Measurements from ENCODE around the gene MYO3B.

The MYO3B gene

GRCh38 chr2:170323743-170324142 lies 145.8 kb downstream of the MYO3B start:
- TF ChIP-seq ZNF624 (tag by site-specific recombination; IDR thresholded peaks at IDR 0.05): no peak
- H3K9me3 ChIP-seq (ENCODE audit: control insufficient read depth, insufficient read depth, low read depth, low read length): no peaks in the 10 kb centered on the region
- POLR2A ChIA-PET: no interaction called here
- CTCF ChIA-PET: interaction anchor here (0.6 to 4.1 kb wide), 27 partner anchors 9 to 549 kb away, joined by 3 to 41 read pairs (median 4); partner anchors contain the start of gene GAD1
- no peak overlapping the region for H3K4me3 ChIP-seq (ENCODE audit: low read depth, low read length)
- H3K36me3 ChIP-seq (ENCODE audit: control insufficient read depth in 2 of 2, insufficient read depth in 1 of 2, low read length in 2 of 2): no peaks in the 10 kb centered on the region
- H3K27ac ChIP-seq (ENCODE audit: extremely low read depth, low read depth, low read length): no peak overlapping the region
- H3K4me1 ChIP-seq (ENCODE audit: control insufficient read depth, insufficient read depth, low read length): no peaks in the 10 kb centered on the region

DNA sequence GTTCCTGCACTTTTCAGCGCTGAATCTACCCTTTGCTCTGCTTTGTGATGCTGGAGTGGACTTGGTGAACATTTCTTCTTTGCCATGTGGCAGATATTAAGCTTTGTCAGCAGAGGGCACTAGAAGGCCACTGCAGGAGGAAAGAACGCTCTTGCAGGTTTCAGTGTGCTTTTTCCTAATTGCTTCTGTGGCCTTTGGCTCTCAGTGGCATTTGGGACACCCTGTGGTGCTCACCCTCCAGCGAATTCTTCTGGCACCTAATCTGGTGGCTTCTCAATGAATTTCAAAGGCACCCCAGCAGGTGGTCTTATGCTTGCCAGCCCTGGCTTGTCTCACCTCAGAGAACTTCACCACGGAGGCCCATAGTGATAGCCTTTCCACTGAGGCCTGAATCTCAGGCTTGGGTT lies 146.7 kb downstream of the MYO3B start:
- Histone ChIP-seq H3K36me3 (ENCODE audit: control insufficient read depth in 2 of 2, insufficient read depth in 1 of 2, low read length in 2 of 2) (no peaks in the 10 kb centered on the region), H3K4me1 (ENCODE audit: control insufficient read depth, insufficient read depth, low read length) (no peaks in the 10 kb centered on the region), H3K27ac (ENCODE audit: extremely low read depth, low read depth, low read length) (no peak overlapping the region), H3K9me3 (ENCODE audit: control insufficient read depth, insufficient read depth, low read depth, low read length) (no peaks in the 10 kb centered on the region), H3K4me3 (ENCODE audit: low read depth, low read length) (no peak overlapping the region)
- POLR2A ChIA-PET: interaction anchor here (0.5 kb wide), 1 partner anchor 68 kb away, joined by 5 read pairs; no protein-coding TSS in a partner anchor
- CTCF ChIA-PET: interaction anchor here (0.6 to 4.1 kb wide), 32 partner anchors 9 to 837 kb away, joined by 3 to 41 read pairs (median 4); no protein-coding TSS in a partner anchor
- TF ChIP-seq IKZF3 (tag by site-specific recombination; IDR thresholded peaks at IDR 0.05) (peak; percentile 80), GLIS2 (tag by site-specific recombination; IDR thresholded peaks at IDR 0.05) (no peak), ZIC2 (tag by site-specific recombination; IDR thresholded peaks at IDR 0.05) (peak; percentile 90), ZNF660 (tag by site-specific recombination; IDR thresholded peaks at IDR 0.05) (peak; percentile 69; the same call in 1 of the 2 replicates), ZNF155 (tag by site-specific recombination; IDR thresholded peaks at IDR 0.05) (no peak), ZBTB8A (tag by site-specific recombination; IDR thresholded peaks at IDR 0.05) (0 out of 2 replicates have a peak, but pooled peaks have one; percentile 18), ZBTB6 (tag by site-specific recombination; IDR thresholded peaks at IDR 0.05) (no peak), HOXD13 (CRISPR knock-in tag; IDR thresholded peaks at IDR 0.05; ENCODE audit: borderline replicate concordance) (no peak), ZNF391 (tag by site-specific recombination; IDR thresholded peaks at IDR 0.05; ENCODE audit: borderline replicate concordance, low read depth) (no peak), OSR2 (tag by site-specific recombination; IDR thresholded peaks at IDR 0.05) (0 out of 2 replicates have a peak, but pooled peaks have one; percentile 18), ZNF24 (tag by site-specific recombination; IDR thresholded peaks at IDR 0.05) (no peak), ZNF580 (tag by site-specific recombination; IDR thresholded peaks at IDR 0.05) (no peak), TRIM28 (IDR thresholded peaks at IDR 0.05; ENCODE audit: borderline replicate concordance, low read length) (no peak), MYNN (tag by site-specific recombination; IDR thresholded peaks at IDR 0.05; ENCODE audit: borderline replicate concordance) (no peak), PBX3 (CRISPR knock-in tag; IDR thresholded peaks at IDR 0.05) (no peak), YY2 (tag by site-specific recombination; IDR thresholded peaks at IDR 0.05) (no peak), ZNF311 (tag by site-specific recombination; IDR thresholded peaks at IDR 0.05; ENCODE audit: borderline replicate concordance) (no peak), ZFP41 (tag by site-specific recombination; IDR thresholded peaks at IDR 0.05; ENCODE audit: borderline replicate concordance) (no peak)
- TF ChIP-seq, protein P1, sequence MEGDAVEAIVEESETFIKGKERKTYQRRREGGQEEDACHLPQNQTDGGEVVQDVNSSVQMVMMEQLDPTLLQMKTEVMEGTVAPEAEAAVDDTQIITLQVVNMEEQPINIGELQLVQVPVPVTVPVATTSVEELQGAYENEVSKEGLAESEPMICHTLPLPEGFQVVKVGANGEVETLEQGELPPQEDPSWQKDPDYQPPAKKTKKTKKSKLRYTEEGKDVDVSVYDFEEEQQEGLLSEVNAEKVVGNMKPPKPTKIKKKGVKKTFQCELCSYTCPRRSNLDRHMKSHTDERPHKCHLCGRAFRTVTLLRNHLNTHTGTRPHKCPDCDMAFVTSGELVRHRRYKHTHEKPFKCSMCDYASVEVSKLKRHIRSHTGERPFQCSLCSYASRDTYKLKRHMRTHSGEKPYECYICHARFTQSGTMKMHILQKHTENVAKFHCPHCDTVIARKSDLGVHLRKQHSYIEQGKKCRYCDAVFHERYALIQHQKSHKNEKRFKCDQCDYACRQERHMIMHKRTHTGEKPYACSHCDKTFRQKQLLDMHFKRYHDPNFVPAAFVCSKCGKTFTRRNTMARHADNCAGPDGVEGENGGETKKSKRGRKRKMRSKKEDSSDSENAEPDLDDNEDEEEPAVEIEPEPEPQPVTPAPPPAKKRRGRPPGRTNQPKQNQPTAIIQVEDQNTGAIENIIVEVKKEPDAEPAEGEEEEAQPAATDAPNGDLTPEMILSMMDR (tag by site-specific recombination; IDR thresholded peaks at IDR 0.05): peak; percentile 79
- TF ChIP-seq, protein P2, sequence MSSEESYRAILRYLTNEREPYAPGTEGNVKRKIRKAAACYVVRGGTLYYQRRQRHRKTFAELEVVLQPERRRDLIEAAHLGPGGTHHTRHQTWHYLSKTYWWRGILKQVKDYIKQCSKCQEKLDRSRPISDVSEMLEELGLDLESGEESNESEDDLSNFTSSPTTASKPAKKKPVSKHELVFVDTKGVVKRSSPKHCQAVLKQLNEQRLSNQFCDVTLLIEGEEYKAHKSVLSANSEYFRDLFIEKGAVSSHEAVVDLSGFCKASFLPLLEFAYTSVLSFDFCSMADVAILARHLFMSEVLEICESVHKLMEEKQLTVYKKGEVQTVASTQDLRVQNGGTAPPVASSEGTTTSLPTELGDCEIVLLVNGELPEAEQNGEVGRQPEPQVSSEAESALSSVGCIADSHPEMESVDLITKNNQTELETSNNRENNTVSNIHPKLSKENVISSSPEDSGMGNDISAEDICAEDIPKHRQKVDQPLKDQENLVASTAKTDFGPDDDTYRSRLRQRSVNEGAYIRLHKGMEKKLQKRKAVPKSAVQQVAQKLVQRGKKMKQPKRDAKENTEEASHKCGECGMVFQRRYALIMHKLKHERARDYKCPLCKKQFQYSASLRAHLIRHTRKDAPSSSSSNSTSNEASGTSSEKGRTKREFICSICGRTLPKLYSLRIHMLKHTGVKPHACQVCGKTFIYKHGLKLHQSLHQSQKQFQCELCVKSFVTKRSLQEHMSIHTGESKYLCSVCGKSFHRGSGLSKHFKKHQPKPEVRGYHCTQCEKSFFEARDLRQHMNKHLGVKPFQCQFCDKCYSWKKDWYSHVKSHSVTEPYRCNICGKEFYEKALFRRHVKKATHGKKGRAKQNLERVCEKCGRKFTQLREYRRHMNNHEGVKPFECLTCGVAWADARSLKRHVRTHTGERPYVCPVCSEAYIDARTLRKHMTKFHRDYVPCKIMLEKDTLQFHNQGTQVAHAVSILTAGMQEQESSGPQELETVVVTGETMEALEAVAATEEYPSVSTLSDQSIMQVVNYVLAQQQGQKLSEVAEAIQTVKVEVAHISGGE (tag by site-specific recombination; conservative IDR thresholded peaks at IDR 0.05; ENCODE audit: low read depth): no peak
- TF ChIP-seq, protein P3, sequence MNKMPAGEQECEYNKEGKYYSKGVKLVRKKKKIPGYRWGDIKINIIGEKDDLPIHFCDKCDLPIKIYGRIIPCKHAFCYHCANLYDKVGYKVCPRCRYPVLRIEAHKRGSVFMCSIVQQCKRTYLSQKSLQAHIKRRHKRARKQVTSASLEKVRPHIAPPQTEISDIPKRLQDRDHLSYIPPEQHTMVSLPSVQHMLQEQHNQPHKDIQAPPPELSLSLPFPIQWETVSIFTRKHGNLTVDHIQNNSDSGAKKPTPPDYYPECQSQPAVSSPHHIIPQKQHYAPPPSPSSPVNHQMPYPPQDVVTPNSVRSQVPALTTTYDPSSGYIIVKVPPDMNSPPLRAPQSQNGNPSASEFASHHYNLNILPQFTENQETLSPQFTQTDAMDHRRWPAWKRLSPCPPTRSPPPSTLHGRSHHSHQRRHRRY (tag by site-specific recombination; IDR thresholded peaks at IDR 0.05): no peak
- TF ChIP-seq, protein P4, sequence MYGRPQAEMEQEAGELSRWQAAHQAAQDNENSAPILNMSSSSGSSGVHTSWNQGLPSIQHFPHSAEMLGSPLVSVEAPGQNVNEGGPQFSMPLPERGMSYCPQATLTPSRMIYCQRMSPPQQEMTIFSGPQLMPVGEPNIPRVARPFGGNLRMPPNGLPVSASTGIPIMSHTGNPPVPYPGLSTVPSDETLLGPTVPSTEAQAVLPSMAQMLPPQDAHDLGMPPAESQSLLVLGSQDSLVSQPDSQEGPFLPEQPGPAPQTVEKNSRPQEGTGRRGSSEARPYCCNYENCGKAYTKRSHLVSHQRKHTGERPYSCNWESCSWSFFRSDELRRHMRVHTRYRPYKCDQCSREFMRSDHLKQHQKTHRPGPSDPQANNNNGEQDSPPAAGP (tag by site-specific recombination; IDR thresholded peaks at IDR 0.05): no peak
- TF ChIP-seq, protein P5, sequence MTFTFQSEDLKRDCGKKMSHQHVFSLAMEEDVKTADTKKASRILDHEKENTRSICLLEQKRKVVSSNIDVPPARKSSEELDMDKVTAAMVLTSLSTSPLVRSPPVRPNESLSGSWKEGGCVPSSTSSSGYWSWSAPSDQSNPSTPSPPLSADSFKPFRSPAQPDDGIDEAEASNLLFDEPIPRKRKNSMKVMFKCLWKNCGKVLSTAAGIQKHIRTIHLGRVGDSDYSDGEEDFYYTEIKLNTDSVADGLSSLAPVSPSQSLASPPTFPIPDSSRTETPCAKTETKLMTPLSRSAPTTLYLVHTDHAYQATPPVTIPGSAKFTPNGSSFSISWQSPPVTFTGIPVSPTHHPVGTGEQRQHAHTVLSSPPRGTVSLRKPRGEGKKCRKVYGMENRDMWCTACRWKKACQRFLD (tag by site-specific recombination; IDR thresholded peaks at IDR 0.05): no peak

Measured in HEK293 (cell line).